Upper lobe of left lung (tissue), 4 donors: Measurements from ENCODE around the gene CPA3.

Source experiments
- POLR2A ChIP-seq, 4 donors: fragments of 450-650 bp; IDR thresholded peaks; one replicate each; pipeline ENCODE4 v1.5.1; 2016 to 2017; ENCODE audit warnings: antibody characterized with exemption in 4 of 4, mild to moderate bottlenecking in 2 of 4
- POLR2AphosphoS5 ChIP-seq, 2 donors: sonication (generic); formaldehyde crosslinking; IDR thresholded peaks; one replicate each; pipeline ENCODE4 v1.5.1; 2017; ENCODE audit warnings: antibody characterized with exemption in 2 of 2
- TF ChIP-seq, protein P1 (sequence below), 6 experiments: fragments of 450-650 bp in 4 of 6; fragments of 200-600 bp in 2 of 6; sonication (generic) in 2 of 6; IDR thresholded peaks; one replicate each; pipeline ENCODE4 v1.5.1; 2016 to 2019; ENCODE audit warnings: antibody characterized with exemption in 6 of 6

DNA sequence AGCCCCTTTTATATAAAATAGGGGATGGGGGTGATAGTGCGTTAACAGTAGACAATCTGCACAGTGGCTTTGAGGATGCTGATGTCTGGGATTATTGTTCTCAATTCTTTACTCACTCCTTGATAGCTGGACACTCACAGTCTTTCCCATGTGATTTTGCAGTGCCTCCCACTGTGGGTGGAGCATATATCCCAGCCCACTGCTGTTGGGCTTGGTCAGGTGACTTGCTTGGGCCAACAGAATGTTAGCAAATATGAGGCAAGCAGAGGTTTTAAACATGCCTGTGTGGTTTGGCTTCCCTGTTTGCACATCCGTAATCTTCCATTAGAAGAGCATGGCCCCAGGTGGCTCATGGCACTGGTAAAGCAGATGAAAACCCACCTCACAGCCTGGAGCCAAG, 46.5 kb downstream of the CPA3 start:
- TF ChIP-seq, protein P1, sequence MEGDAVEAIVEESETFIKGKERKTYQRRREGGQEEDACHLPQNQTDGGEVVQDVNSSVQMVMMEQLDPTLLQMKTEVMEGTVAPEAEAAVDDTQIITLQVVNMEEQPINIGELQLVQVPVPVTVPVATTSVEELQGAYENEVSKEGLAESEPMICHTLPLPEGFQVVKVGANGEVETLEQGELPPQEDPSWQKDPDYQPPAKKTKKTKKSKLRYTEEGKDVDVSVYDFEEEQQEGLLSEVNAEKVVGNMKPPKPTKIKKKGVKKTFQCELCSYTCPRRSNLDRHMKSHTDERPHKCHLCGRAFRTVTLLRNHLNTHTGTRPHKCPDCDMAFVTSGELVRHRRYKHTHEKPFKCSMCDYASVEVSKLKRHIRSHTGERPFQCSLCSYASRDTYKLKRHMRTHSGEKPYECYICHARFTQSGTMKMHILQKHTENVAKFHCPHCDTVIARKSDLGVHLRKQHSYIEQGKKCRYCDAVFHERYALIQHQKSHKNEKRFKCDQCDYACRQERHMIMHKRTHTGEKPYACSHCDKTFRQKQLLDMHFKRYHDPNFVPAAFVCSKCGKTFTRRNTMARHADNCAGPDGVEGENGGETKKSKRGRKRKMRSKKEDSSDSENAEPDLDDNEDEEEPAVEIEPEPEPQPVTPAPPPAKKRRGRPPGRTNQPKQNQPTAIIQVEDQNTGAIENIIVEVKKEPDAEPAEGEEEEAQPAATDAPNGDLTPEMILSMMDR (IDR thresholded peaks at IDR 0.05): no peak
- no peak for TF ChIP-seq POLR2A (IDR thresholded peaks at IDR 0.05)
- no peak for TF ChIP-seq POLR2AphosphoS5 (IDR thresholded peaks at IDR 0.05)
